Right kidney (tissue), 1 donor: Measurements from ENCODE around the gene CFAP299.

ENCODE experiments used
- DNase-seq: peaks from one replicate; pipeline ENCODE4 v3.0.0-alpha.2; 2016

CFAP299 gene

DNA sequence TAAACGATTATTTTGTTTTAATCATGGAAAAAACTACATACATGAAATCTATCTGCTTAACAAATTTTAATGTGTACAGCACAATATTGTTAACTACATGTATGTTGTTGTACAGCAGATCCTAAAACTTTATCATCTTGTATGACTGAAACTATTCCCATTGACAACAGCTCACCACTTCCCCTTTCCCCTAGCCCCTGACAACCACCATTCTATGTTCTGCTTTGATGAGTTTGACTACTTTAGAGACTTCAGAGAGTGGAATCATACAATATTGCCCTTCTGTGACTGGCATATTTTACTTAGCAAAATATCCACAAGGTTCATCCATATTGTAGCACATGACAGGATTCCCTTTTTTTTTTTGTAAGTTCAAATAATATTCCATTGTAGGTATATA lies 185.9 kb downstream of the CFAP299 start:
- no peak for DNase-seq

- no peak for DNase-seq
Measured at GRCh38 chr4:80526697-80527096, 191.2 kb downstream of the CFAP299 start.

DNA sequence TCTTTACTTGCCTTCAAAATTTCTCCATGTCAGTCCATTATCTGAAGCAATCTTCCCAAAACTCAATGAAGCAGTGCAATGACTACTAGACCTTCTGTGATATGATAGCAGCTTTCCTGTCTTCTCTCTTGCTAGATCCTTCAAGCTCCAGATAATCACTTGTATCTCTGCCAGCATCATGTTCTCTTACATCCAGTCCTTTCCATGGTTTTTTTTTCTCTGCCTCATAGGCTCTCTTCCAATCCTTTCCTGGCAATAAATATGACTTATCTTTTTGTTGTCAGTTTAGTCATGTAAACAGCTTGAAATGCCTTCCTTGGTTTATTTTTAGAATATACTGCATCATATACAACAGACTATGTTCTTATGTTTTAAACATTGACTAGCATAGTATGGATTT lies 193.5 kb downstream of the CFAP299 start:
- DNase-seq = no peak

DNA sequence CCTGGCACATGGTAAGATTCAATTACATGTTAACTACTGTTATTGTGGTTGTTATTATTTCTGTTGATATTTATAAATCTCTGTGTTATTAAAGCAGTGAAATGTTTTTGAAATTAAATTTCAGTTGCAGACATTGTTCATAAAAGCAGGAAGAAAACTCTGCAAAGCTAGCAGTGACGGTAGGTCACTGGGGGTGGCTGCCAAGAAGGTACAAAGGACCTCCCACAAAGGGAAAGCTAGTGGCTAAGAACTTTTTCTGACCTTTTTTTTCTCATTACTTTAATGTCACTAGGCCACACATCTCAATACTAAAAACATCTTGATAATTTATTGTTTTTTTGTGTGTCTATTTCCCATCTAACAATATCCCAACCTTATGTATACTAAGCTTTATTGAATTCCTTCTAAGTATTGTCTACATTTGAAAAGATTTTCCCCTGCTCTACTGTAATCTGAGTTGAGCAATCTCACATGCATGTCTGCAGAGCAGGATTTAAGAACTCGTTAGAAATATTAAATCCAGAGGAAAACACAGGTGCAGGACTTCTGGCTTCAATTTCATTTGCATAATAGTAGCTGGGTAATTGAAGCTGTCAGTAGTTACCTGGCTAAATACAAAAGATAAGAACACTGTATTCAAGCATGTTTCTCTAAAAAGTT lies 197.3 kb downstream of the CFAP299 start:
- DNase-seq = no peak

- no peak for DNase-seq
Measured at GRCh38 chr4:80535551-80535950, 200.0 kb downstream of the CFAP299 start.

GRCh38 chr4:80538276-80538926 lies 202.9 kb downstream of the CFAP299 start:
- no peak for DNase-seq

DNA sequence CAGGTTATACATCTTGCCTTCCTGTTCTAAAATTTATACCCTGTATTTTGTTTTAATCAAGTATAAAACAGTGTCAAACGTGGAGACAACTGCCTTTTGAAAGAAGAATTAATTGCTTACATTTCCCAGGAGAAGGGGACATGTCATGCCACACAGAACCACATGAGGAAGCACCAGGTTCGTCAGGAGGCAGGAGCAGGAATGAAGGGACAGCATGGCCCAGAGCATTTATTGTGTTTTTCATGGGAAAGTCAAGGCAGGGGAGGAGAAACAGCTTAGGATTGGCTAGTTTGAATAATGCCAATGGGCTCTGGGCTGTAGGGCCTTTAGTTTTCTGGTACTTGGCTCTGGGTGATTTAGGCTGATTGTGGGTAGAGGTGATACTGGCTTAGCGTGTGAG lies 203.7 kb downstream of the CFAP299 start:
- no peak for DNase-seq

GRCh38 chr4:80540349-80540748 lies 204.8 kb downstream of the CFAP299 start:
- no peak for DNase-seq

GRCh38 chr4:80540785-80541469 lies 205.4 kb downstream of the CFAP299 start:
- no peak for DNase-seq

DNA sequence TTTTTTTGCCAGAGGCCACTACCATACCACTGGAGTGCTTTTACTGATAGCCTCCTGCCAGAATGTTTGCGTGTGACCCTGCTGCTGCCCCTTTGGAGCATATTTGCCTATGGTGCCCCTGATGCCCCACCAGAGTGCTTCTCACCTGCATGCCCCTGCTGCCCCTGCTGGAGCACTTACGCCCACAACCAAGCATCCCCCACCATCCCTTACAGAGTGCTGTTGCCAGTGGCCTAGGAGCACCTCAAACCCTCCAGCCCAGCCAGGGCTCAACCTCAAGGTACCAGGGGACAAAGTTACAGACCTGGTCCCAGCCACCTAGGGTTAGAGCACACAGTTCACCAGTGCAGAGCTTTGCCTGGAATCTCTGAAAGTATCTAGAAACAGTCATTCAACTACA lies 207.2 kb downstream of the CFAP299 start:
- no peak for DNase-seq

GRCh38 chr4:80560337-80560736 lies 224.8 kb downstream of the CFAP299 start:
- DNase-seq = no peak

- no peak for DNase-seq
Measured at GRCh38 chr4:80566203-80566872, 230.8 kb downstream of the CFAP299 start.

DNA sequence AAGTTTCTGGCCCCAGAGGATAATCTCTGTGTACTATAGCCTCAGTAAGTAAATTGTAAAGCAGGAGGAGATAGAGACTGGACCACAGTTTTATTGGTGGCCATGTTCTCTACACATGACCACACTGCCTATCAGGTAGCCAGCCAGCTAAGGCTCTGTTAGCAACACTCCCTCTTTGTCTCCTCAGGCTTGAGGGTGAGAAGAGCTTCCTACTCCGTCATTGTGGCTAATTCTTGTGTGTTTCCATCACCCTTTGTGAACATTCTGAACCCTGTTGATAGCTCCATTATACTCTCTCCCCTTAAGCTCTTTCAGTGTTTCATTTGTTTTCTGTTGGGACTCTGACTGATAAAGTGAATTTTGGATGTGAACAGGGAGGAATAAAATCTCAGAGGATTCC lies 233.4 kb downstream of the CFAP299 start:
- DNase-seq = no peak

GRCh38 chr4:80576796-80577195 lies 241.3 kb downstream of the CFAP299 start:
- no peak for DNase-seq

DNA sequence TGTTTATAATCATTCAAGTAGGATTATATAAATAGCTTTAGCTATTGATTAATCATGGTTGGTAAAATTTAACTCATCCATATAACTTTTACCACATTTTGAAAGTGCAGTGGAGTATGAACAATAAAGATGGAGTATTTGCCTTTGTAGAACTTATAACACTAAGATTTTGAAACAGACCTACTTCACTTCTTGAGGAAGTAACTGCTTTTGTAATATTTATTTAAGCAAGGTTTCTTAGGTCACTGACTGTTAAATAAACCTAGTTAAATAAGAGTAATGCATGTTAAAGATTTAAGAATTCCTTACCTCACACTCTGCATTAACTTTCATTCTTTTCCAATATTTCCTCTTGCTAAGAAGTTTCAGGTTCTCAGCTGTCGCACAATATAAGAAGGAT lies 242.5 kb downstream of the CFAP299 start:
- no peak for DNase-seq

- no peak for DNase-seq
Measured at GRCh38 chr4:80585542-80585941, 250.0 kb downstream of the CFAP299 start.

GRCh38 chr4:80586716-80587115 lies 251.2 kb downstream of the CFAP299 start:
- no peak for DNase-seq

DNA sequence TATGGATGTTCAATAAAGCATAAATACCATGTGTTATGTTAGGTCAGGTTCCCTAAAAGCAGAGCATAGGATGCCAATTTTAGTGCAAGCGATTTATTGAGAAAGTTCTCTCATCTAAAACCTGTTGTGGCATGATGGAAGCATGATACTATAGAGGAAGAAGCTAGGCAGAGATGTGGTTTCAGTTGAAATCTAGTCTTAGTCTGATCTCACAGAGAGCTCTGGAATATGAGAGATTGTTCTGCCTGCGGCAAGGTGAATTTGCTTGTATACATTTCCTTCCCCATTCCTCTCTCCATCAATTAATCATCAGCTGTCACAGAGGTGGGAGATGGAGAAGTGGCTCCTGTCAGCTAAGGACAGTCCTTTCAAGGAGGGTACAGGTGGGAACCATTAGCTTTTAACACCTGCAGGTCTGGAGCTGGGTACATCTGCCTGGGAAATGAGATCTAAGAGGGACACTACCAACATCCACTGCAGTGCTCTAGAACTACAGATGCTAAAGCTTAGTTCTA lies 252.4 kb downstream of the CFAP299 start:
- DNase-seq = no peak

GRCh38 chr4:80592950-80593349 lies 257.4 kb downstream of the CFAP299 start:
- no peak for DNase-seq

DNA sequence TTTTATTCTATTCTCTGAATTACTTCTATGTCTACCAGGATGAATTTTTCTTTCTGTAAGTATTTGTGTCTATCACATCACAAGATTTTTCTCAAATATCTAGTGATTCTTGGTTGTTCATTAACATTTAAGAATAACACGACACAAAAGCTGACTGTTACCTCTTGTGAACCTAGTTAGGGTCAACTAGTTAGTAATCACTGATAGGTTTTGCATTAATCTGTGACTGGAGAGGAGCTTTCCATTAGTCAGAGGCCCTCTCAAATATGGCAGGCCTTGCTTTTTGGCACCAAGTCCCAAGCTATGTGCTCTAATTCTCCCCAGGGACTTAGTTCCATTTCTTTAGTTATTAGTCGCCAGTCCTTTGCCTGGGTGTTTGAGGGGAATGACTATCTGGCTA lies 259.2 kb downstream of the CFAP299 start:
- DNase-seq = no peak

DNA sequence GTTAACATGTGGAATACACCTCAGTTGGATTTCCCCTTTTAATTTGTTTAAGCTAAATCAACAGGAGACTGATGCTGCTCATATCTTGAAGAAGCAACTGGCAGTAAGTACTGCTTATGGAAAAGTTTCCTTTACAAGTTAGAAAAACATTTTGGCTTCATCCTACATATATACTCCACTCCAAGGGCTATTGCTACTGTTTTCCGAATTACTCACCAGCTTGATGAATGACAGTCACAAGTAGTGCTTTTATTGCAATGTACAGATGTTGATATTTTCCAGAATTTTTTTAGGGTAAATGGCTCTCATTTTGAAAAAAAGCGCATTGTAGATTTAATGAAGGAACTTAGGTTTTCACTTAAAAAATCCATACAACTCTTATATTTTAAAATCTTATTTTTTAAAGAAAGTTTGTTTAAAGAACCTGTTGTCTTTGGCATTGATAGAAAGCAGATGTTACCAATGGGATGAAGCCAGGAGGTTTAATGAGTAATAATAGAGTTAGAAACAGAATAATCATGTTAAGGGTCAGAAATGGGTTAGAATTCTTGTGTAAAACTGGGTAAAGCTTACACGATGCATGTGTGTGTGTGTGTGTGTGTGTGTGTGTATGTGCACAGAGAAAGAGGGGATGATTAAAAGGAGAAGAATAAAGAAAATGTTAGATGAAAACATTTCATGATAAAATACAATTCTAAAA lies 272.9 kb downstream of the CFAP299 start:
- DNase-seq = no peak

GRCh38 chr4:80610199-80610598 lies 274.7 kb downstream of the CFAP299 start:
- DNase-seq = no peak
